ENCODE data around the gene TMEM94. TPM values are rescaled to one million over a fixed set of nuclear protein-coding genes. Genes with fewer than 3 reads are reported as not detected.

The TMEM94 gene
- total and polyA plus RNA-seq, 2 of the 8 experiments (the other 6 are each of a cell fraction or from before 2014, with no cell fraction given): 54.8 to 69.9 TPM

DNA sequence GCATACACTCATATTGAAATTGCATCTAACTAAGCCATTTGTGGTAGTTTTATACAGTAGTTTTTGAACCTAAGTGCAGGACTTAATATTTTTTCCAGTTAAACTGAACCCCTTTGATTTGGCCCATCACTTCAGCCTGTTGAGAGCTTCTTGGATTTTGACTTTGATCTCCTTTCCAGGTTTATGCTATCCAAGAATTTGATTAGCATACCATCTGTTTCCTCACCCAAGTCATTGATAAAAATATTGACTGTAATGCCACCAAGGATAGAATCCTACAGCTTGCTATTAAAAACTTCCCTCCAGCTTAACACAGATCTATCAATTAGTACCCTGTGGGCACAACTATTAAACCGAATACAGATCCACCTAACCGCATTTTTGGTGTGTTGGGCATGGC lies 7.2 kb downstream of the TMEM94 start:
- ChIA-PET POLR2A (ENCODE audit: partially characterized antibody) (interaction anchor here (0.8 to 1.8 kb wide), 2 partner anchors 15 to 39 kb away, joined by 3 to 4 read pairs; no protein-coding TSS in a partner anchor), CTCF (ENCODE audit: partially characterized antibody) (interaction anchor here (0.6 to 1.1 kb wide), 2 partner anchors 41 to 224 kb away, joined by 3 read pairs; no protein-coding TSS in a partner anchor)
- Histone ChIP-seq H3K36me3 (ENCODE audit: control insufficient read depth in 2 of 4, insufficient read depth in 4 of 4, low read length in 3 of 4) (no peaks in the 10 kb centered on the region), H2BK5ac (ENCODE audit: low read depth, low read length) (no peak overlapping the region), H3K14ac (ENCODE audit: insufficient read length) (no peak overlapping the region), H3K18ac (ENCODE audit: extremely low read depth, low read length) (no peak overlapping the region), H3K9ac (replicated peaks in 1 of 4; ENCODE audit: extremely low read depth in 1 of 4, low read depth in 3 of 4, low read length in 3 of 4) (no peak overlapping the region), H3K27me3 (replicated peaks in 1 of 4; ENCODE audit: control insufficient read depth in 3 of 4, extremely low read depth in 1 of 4, insufficient read depth in 3 of 4, low read length in 3 of 4) (no peaks in the 10 kb centered on the region), H2BK120ac (replicated peaks; ENCODE audit: low read depth, low read length) (no peak overlapping the region), H3K4me1 (replicated peaks in 1 of 4; ENCODE audit: control insufficient read depth in 3 of 4, insufficient read depth in 4 of 4, low read length in 3 of 4) (no peaks in the 10 kb centered on the region), H2BK12ac (ENCODE audit: low read depth, low read length) (no peak overlapping the region), H3K56ac (replicated peaks; ENCODE audit: insufficient read length, low read depth, low read length) (no peak overlapping the region), H4K20me1 (replicated peaks in 1 of 2; ENCODE audit: control insufficient read depth in 1 of 2, insufficient read depth in 2 of 2, low read length in 2 of 2) (peaks cover 0 to 2% of the 10 kb centered on the region in 2 experiments), H3K4me3 (ENCODE audit: extremely low read depth in 1 of 4, insufficient read depth in 2 of 4, low read depth in 3 of 4, low read length in 4 of 4) (no peak overlapping the region), H2BK20ac (ENCODE audit: low read length) (no peak overlapping the region), H2AFZ (ENCODE audit: low read length) (no peak overlapping the region), H3K79me2 (ENCODE audit: control insufficient read depth in 1 of 2, insufficient read depth in 2 of 2, low read length in 2 of 2) (peaks cover 0 to 2% of the 10 kb centered on the region in 2 experiments; a peak in 2 of 4 replicates), H4K91ac (replicated peaks; ENCODE audit: insufficient read length, low read length) (no peak overlapping the region), H4K5ac (ENCODE audit: insufficient read length, low read depth, low read length) (no peak overlapping the region), H4K8ac (ENCODE audit: extremely low read depth, insufficient read depth, low read length) (no peak overlapping the region), H3K23me2 (ENCODE audit: low read depth, low read length) (no peaks in the 10 kb centered on the region), H3K27ac (ENCODE audit: low read depth, low read length) (no peak overlapping the region), H2BK15ac (ENCODE audit: low read length) (no peak overlapping the region), H3K9me3 (ENCODE audit: insufficient read depth in 2 of 2, low read depth in 1 of 2, low read length in 1 of 2) (no peaks in the 10 kb centered on the region), H3K4me2 (ENCODE audit: insufficient read depth in 1 of 2, low read depth in 2 of 2, low read length in 2 of 2) (no peak overlapping the region), H3K23ac (ENCODE audit: insufficient read length) (no peak overlapping the region), H2AK5ac (ENCODE audit: low read depth, low read length) (no peak overlapping the region), H3K79me1 (ENCODE audit: low read depth, low read length) (peaks cover 7% of the 10 kb centered on the region; the same call in 1 of the 2 replicates), H3K4ac (replicated peaks; ENCODE audit: insufficient read length, low read depth, low read length) (no peak overlapping the region)
- 75% methylated on average over 2 of the region's 2 CpGs; no CpG with 5 or more reads in 1 of the 2 experiments for WGBS, 2 experiments (ENCODE audit: extremely low coverage in 1 of 2, insufficient coverage in 1 of 2, insufficient read length in 1 of 2, insufficient replicate concordance in 2 of 2, low coverage in 1 of 2, low lambda C conversion rate in 2 of 2, missing lambda C conversion rate in 1 of 2)
- DNase-seq (ENCODE audit: low read depth in 1 of 2, low spot score in 2 of 2): no peak
- TF ChIP-seq HDAC2 (IDR thresholded peaks at IDR 0.05; ENCODE audit: borderline replicate concordance in 1 of 2, low read depth in 2 of 2, low read length in 2 of 2) (no peak), NANOG (IDR thresholded peaks at IDR 0.05; ENCODE audit: insufficient read depth, low read depth, low read length, poor library complexity, severe bottlenecking) (no peak), CTBP2 (IDR thresholded peaks at IDR 0.05; ENCODE audit: borderline replicate concordance, insufficient read depth, insufficient read length, low read length) (no peak), POLR2A (IDR thresholded peaks at IDR 0.05; ENCODE audit: control extremely low read depth in 1 of 2, low read depth in 2 of 2, low read length in 2 of 2) (no peak), BRCA1 (IDR thresholded peaks at IDR 0.05; ENCODE audit: low read depth, low read length) (no peak), ASH2L (IDR thresholded peaks at IDR 0.05; ENCODE audit: low read length) (no peak)
- TF ChIP-seq, protein P1, sequence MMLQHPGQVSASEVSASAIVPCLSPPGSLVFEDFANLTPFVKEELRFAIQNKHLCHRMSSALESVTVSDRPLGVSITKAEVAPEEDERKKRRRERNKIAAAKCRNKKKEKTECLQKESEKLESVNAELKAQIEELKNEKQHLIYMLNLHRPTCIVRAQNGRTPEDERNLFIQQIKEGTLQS (IDR thresholded peaks at IDR 0.05; ENCODE audit: insufficient read depth, low read depth, low read length): no peak
- no peak for FAIRE-seq

Data from H1 (cell line).